Fibroblast of lung (primary cell): ENCODE results near the gene MARCHF2. TPM values are rescaled to one million over a fixed set of nuclear protein-coding genes. Genes with fewer than 3 reads are reported as not detected.

Experiments used
- DNase-seq, 2 donors: peaks; one replicate each; pipeline versions ENCODE4 v3.0.0 to v3.0.0-alpha.2; 2010; ENCODE audit warnings: low read depth in 2 of 2
- H2AFZ ChIP-seq: 2 replicates; pipeline ENCODE4 v1.5.1; 2012; ENCODE audit warnings: low read length, control low read depth, inconsistent platforms
- H3K27ac ChIP-seq: 2 replicates; pipeline ENCODE4 v1.5.1; 2011; ENCODE audit warnings: low read length, control low read depth; ENCODE audit not compliant: insufficient read depth
- H3K27me3 ChIP-seq: 2 replicates; pipeline ENCODE4 v1.5.1; 2011; ENCODE audit warnings: mild to moderate bottlenecking, low read length; ENCODE audit not compliant: control insufficient read depth, insufficient read depth
- H3K36me3 ChIP-seq: 2 replicates; pipeline ENCODE4 v1.5.1; 2011; ENCODE audit warnings: low read length; ENCODE audit not compliant: control insufficient read depth, insufficient read depth
- H3K4me1 ChIP-seq: 2 replicates; pipeline ENCODE4 v1.5.1; 2011; ENCODE audit warnings: low read length; ENCODE audit not compliant: control insufficient read depth, insufficient read depth; ENCODE audit errors: extremely low read depth
- H3K4me2 ChIP-seq: 2 replicates; pipeline ENCODE4 v1.5.1; 2011; ENCODE audit warnings: low read length, control low read depth; ENCODE audit not compliant: insufficient read depth; ENCODE audit errors: extremely low read depth
- H3K4me3 ChIP-seq, 4 experiments: fragments of 200-600 bp in 1 of 4; sonication (generic) in 1 of 4; replicated peaks in 1 of 4; 2 replicates each; pipeline ENCODE4 v1.5.1; 2011 to 2016; ENCODE audit warnings: low read length in 4 of 4, low read depth in 3 of 4, mild to moderate bottlenecking in 3 of 4, control low read depth in 2 of 4, inconsistent platforms in 1 of 4, mixed read lengths in 1 of 4; ENCODE audit not compliant: insufficient read depth in 1 of 4; ENCODE audit errors: control extremely low read depth in 1 of 4
- H3K79me2 ChIP-seq: 2 replicates; pipeline ENCODE4 v1.5.1; 2012; ENCODE audit warnings: mild to moderate bottlenecking, low read length, inconsistent platforms; ENCODE audit not compliant: control insufficient read depth, insufficient read depth
- H3K9ac ChIP-seq: 2 replicates; pipeline ENCODE4 v1.5.1; 2011; ENCODE audit warnings: mild to moderate bottlenecking, low read length, control low read depth; ENCODE audit not compliant: insufficient read depth
- H3K9me3 ChIP-seq: 2 replicates; pipeline ENCODE4 v1.5.1; 2012; ENCODE audit warnings: low read depth, low read length; ENCODE audit not compliant: control insufficient read depth, insufficient read depth
- H4K20me1 ChIP-seq: 2 replicates; pipeline ENCODE4 v1.5.1; 2011; ENCODE audit warnings: low read length; ENCODE audit not compliant: control insufficient read depth, insufficient read depth; ENCODE audit errors: extremely low read depth
- CTCF ChIP-seq, 2 donors: IDR thresholded peaks in 1 of 2; conservative IDR thresholded peaks in 1 of 2; 1 replicate in 1 of 2; 2 replicates in 1 of 2; pipeline ENCODE4 v1.5.1; 2011 to 2012; ENCODE audit warnings: low read length in 2 of 2, control low read depth in 1 of 2, inconsistent platforms in 1 of 2, low read depth in 1 of 2, mild to moderate bottlenecking in 1 of 2
- EZH2 ChIP-seq: IDR thresholded peaks from 2 replicates; pipeline ENCODE4 v1.5.1; 2012; ENCODE audit warnings: low read length, control low read depth, mild to moderate bottlenecking; ENCODE audit errors: missing control alignments
- polyA plus RNA-seq, 2 donors: library from polyadenylated mRNA; depleted of rRNA in 1 of 2; stranded (reverse) in 1 of 2; unstranded in 1 of 2; fragments of >200 nt; gene quantifications; 2 replicates each; pipeline ENCODE4 v1.2.1, GENCODE V29; 2011 to 2012; ENCODE audit warnings: missing spikeins in 1 of 2
- total RNA-seq: library from RNA; depleted of rRNA; stranded (reverse); fragments of >200 nt; gene quantifications from 2 replicates; pipeline ENCODE4 v1.2.1, GENCODE V29; 2014

The MARCHF2 gene
- total and polyA plus RNA-seq, 2 donors (not counting 1 experiment from before 2014, with no cell fraction given), result 16.8 to 90.8 TPM

- Histone ChIP-seq H3K4me3 (no peak overlapping the region), H3K27me3 (no peaks in the 10 kb centered on the region), H4K20me1 (no peaks in the 10 kb centered on the region), H3K4me1 (peaks cover 6% of the 10 kb centered on the region), H3K4me2 (no peak overlapping the region), H3K9me3 (no peaks in the 10 kb centered on the region), H3K27ac (no peak overlapping the region), H2AFZ (no peak overlapping the region), H3K9ac (no peak overlapping the region), H3K79me2 (peaks cover 34% of the 10 kb centered on the region), H3K36me3 (peaks cover 1% of the 10 kb centered on the region)
- DNase-seq, result no peak
- TF ChIP-seq EZH2 (no peak), CTCF (conservative IDR thresholded peaks at IDR 0.05 in 1 of 2, IDR thresholded peaks at IDR 0.05 in 1 of 2; ENCODE audit: low read depth in 1 of 2, low read length in 2 of 2) (no peak)
These were observed 16.9 kb upstream of the MARCHF2 start for GRCh38 chr19:8396185-8396562.

- Histone ChIP-seq H3K4me2 (no peak overlapping the region), H3K4me3 (no peak overlapping the region), H3K27ac (no peak overlapping the region), H3K9me3 (no peaks in the 10 kb centered on the region), H3K27me3 (no peaks in the 10 kb centered on the region), H3K4me1 (peaks cover 6% of the 10 kb centered on the region), H3K9ac (no peak overlapping the region), H4K20me1 (no peaks in the 10 kb centered on the region), H2AFZ (no peak overlapping the region), H3K36me3 (peaks cover 1% of the 10 kb centered on the region), H3K79me2 (peaks cover 29% of the 10 kb centered on the region)
- TF ChIP-seq EZH2 (no peak), CTCF (conservative IDR thresholded peaks at IDR 0.05 in 1 of 2, IDR thresholded peaks at IDR 0.05 in 1 of 2; ENCODE audit: low read depth in 1 of 2, low read length in 2 of 2) (peak; percentile 64 to 71)
- peak; percentile 42 to 53 for DNase-seq
These were observed 16.4 kb upstream of the MARCHF2 start for GRCh38 chr19:8396563-8397203.

GRCh38 chr19:8397271-8397670, 15.8 kb upstream of the MARCHF2 start:
- H3K27ac ChIP-seq, result no peak overlapping the region
- DNase-seq, result no peak
- H3K4me3 ChIP-seq, result no peak overlapping the region
- peaks cover 2% of the 10 kb centered on the region for H3K4me1 ChIP-seq
- H3K36me3 ChIP-seq, result peaks cover 5% of the 10 kb centered on the region
- no peak for TF ChIP-seq CTCF (conservative IDR thresholded peaks at IDR 0.05 in 1 of 2, IDR thresholded peaks at IDR 0.05 in 1 of 2; ENCODE audit: low read depth in 1 of 2, low read length in 2 of 2)
- no peak for TF ChIP-seq EZH2
- no peak overlapping the region for H3K9ac ChIP-seq
- no peak overlapping the region for H2AFZ ChIP-seq
- H3K27me3 ChIP-seq, result no peaks in the 10 kb centered on the region
- peaks cover 28% of the 10 kb centered on the region for H3K79me2 ChIP-seq
- no peaks in the 10 kb centered on the region for H4K20me1 ChIP-seq
- H3K9me3 ChIP-seq, result no peaks in the 10 kb centered on the region
- no peak overlapping the region for H3K4me2 ChIP-seq
